RPMI8226 (cell line): Measurements from ENCODE around the gene TNPO3.

Source experiments
- DNase-seq: peaks from one replicate; pipeline ENCODE4 v3.0.0-alpha.2; 2015

Gene TNPO3

DNA sequence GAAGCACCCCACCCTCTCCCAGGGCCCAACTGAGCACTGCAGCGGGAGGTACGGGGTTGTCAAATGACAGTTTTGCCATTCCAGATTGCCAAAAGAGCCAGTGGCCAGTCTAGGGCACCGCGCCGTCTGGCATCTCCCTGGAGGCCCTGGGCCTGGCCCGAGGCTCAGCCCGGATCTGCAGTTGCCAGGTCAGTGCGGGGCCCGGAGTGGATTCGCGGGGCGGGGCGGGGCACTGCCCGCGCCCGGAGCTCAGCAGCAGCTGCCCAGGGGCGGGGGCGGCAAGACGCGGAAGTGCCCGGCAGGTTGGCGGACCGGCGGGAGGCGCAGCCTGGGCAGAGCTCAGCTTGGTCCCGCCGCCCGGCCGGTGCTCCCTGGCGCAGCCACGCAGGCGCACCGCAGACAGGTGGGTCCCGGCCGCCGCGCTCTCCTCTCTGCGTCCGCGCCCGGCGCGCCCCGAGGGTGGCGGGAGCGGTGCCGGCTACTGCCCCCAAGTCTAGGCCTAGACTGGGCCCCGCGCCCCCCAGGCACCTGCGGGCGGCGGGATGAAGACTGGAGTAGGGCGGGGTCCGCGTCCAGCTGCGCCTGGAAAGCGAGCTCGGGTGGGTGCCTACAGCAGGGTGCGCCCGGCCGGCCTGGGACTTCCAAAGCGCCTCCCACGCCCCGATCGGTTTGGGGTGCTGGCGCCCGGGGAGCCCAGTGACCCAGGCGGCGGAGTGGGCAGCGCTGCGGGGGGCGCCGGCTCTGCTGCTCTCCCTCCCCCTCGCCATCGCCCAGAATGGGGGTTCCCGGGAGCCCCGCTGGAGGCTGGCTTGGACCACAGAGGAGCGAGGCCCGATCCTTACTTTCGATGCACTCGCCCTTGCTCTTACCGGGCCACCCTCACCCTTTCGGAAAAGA lies 117.0 kb downstream of the TNPO3 start, which contains the start of gene IRF5:
IRF5 (plus strand) TSS at position 281 of the 897 bp plus-strand sequence. CDS start 4,155 bp downstream, outside the sequence.
- peak; percentile 89 for DNase-seq

DNA sequence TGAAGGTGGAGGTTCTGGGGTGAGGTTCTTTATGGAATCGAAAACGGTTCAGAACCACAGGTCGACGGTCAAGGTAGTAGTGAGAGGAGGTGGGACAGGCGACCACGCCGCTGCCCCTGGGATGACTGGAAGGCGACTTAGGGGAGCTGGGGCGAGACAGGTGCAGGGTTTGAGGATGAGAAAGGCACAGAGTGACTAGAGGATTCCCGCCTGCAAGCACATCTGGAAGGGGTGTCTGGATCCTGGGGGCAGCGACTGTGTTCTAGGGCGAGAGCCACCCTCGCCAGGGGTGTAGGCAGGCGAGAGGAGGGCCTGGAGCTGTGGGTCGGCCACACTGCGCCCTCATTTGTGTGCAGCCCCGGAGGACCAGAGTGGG lies 117.7 kb downstream of the TNPO3 start:
- DNase-seq = no peak

DNA sequence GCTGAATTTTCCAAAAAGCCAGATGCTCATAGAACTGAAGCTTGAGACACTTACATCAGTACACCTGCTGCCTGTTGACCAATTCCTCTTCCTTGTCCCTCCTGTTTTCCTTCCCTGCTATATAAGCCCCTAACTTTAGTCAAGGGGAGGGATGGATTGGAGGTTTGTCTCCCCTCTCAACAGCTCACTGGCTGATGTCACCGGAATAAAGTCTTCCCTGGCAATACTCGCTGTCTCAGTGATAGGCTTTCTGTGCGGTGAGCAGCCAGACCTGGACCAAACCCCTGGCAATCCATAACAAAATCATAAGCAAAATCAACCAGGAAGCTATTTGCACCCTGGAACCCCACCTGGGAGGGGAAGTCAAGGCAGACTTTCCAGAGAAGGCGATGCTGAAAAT lies 118.1 kb downstream of the TNPO3 start:
- DNase-seq = peak; percentile 30

- peak; percentile 72 for DNase-seq
Measured at GRCh38 chr7:128935342-128935730, 119.6 kb downstream of the TNPO3 start.

GRCh38 chr7:128934361-128935341 lies 120.3 kb downstream of the TNPO3 start:
- DNase-seq = peak; percentile 85

- peak; percentile 94 for DNase-seq
Measured at GRCh38 chr7:128933180-128933891, 121.6 kb downstream of the TNPO3 start.

- DNase-seq = no peak
Measured at GRCh38 chr7:128932862-128933179, 122.1 kb downstream of the TNPO3 start.

DNA sequence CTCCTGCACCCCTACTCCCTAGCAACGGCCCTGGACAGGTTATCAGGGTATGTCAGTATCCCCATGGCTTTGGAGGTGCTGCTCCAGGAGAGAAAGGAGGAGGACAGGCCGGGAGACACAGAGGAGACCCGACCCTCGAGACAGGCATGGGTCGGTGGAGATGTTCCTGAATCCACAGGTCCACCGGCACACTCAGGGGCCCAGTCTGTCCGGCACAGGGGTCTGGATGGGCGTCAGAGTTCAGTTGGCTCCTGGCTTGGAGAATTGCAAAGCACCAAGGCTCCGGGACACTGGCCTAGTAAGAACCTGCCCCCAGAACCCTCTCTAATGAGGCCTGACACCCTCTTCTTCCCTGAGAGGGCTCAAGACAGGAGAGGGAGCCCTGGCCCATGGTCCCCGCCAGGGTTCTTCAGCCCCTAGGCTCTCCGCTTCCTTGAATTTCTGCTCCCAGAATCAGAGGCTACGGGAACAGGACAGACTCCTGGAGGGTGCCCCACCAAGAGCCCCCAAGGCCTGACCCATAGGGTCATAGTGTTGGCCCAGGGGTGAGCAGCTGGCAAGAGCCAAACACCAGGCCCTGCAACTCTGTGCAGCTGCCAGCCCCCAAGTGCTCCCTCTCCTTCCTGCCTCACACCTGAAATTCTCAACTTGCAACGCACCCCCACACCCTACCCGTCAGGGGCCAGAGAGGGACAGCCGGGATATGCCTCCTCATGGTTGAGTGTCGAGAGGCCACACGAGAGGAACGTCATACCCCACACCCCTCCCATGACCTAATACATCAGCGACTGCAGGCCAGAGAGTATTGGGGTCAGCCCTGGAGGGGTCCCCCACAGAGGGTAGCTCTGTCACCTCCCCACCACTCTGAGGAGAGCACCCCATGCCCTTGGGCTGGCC lies 122.7 kb downstream of the TNPO3 start:
- DNase-seq = no peak

GRCh38 chr7:128931190-128931798 lies 123.6 kb downstream of the TNPO3 start:
- DNase-seq = no peak

DNA sequence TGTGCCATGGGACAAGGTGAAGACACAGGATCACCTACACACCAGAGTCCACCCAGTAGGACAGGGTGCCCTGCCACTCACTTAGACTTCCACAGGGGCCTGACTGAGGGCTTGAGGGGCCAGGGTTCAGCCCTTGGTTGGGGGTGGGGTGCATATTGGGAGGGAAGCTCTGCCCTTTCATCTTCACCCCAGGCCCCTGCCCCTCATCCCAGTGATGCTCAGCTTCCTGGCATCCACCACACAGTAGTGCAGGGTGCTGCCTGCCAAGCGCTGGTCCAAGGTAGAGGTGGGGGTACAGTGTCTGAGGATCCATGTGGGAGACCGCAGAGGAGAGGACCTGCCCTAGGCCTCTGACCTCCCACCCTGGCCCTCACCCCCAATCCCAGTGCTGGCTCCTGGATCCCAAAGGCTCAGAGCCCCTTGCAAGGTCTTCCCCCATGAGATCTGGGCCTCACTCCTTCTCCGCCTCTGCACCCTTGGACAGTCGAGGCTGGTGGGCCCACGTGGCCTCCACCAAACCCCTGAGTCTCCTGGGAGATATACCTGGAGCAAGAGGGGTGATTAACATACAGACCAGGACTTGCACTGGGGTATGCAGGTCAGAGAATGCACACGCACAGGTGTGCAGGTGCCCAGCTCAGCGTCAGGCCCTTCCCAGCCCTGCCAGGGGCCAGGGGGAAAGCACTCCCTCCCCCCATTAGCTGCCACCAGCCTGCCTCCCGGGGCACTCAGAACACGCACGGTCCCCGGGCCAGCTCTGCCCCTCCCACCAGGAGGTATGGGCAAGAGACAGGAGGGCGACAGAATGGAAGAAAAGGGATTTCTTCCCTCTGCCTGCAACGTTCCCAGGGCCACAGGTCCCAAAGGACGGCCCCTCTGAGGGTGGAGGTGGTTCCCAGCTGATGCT lies 125.8 kb downstream of the TNPO3 start:
- no peak for DNase-seq

- DNase-seq = no peak
Measured at GRCh38 chr7:128928159-128928813, 126.6 kb downstream of the TNPO3 start.

- DNase-seq = no peak
Measured at GRCh38 chr7:128924707-128925588, 130.0 kb downstream of the TNPO3 start.

DNA sequence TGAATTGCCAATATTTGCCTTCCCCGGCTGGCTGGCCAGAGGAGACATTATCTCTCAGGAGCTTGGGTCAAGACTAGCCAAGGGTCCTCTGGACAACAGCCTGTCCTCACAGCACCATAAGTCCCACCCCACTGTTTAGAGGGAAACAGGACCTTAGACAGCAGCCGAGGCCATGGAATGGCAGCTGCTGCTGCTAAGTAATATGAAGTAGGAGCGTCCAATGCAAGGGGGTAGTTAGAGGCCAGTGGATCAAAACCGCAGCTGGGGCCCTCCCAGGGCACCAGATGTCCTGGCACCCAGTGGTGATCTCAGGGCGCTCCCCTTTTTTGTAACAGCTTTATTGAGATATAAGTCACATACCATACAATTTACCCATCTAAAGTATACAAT lies 131.5 kb downstream of the TNPO3 start:
- DNase-seq = no peak

DNA sequence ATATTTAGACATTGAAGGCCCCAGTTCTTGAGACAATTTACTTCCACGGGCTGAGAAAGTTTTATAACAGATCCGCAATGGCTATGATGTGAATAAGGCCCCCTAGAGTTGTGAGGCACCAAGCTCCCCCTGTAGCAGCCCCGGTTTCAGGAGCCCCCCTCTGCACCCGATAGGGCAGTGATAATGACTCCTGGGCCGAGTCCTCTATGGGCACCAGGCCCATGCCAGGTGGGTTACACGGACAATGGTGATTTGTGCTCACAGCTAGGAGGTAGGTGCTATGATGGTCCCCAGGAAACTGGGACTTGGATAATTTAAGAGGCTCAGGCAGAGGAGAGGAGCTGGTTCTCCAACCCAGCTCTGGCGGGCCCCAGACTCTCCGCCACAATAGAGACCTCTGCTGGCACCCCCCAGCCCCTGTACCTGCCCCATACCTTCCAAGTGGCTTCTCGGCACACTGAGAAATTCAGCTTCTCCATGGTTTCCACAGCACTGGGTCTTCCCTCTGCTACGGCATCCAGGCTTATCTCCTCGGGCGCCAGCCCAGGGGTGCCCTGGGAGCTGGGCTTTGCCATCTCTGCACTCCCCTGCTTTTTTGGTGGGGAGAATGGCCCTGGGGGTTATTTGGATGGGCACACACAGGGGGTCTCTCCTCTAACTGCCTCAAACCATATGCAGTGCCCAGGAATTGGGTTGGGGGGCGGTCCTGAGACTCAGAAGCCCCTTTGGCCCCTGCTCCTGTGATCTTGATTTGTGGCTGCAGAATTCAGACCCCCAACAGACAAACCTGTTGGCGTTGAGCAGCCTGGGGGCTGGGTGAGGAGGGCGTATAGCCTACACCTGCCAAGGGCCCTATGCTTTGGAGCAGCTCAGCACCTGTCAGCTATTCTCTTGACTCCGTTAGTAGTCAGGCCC lies 132.2 kb downstream of the TNPO3 start:
- no peak for DNase-seq

- DNase-seq = no peak
Measured at GRCh38 chr7:128921866-128922440, 133.0 kb downstream of the TNPO3 start.

DNA sequence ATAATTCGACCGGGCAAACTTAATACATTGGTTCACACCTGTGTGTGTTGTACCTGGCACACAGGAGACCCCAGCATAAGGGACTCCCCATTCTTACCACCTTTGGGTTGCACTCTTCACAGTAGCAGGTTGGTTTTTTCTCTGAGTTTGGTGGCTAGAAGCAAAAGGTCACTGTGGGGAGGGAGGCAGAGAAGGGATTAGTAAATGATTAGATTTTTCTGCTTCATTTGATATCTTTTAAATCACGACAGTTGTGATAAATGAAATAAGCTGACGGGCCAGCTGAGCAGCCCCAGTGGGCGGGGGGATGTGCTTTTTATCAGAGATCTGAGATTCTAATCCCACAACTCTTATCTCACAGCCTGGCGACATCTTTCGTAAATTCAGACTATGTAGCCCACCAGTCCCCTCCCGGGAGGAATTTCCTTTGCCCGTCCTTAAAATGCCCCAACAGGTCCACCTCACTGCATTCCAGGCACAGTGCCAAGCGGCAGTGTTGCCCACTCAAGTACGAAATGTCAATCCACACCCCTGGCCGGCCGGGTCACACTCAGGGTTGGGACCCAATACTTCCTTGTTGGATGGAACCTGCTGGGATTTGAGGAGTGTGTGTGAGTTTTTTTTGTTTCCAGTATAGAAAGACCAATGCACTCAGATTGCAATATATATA lies 133.9 kb downstream of the TNPO3 start:
- DNase-seq = no peak
